Adipose tissue (tissue), 3 donors: ENCODE measurements around the gene PLK4. TPM values are rescaled to one million over a fixed set of nuclear protein-coding genes. Genes with fewer than 3 reads are reported as not detected.

ENCODE experiments used
- H3K27ac ChIP-seq: one replicate; pipeline ENCODE4 v1.5.1; 2013; ENCODE audit warnings: low read depth, low read length
- WGBS, 3 donors: extraction: QIAGEN DNeasy Blood & Tissue Kit; methylation state at CpG; one replicate each; pipeline ENCODE4 v1.1.7; 2013; 5-methylcytosine and 5-hydroxymethylcytosine counted together
- polyA plus RNA-seq, 3 donors: library from polyadenylated mRNA; stranded (reverse); fragments of 200-250 nt; gene quantifications; one replicate each; pipeline ENCODE4 v1.2.3, GENCODE V29; 2013
- donor health status: healthy with polysubstance abuse.
- donor health status: Bipolar disorder and iron deficiency.
- donor health status: healthy.

Gene PLK4
- polyA plus RNA-seq = 1 to 10 TPM in 1 of 3 donors, under 1 TPM in 2; 0.39 to 1.0 (median 0.49) TPM

DNA sequence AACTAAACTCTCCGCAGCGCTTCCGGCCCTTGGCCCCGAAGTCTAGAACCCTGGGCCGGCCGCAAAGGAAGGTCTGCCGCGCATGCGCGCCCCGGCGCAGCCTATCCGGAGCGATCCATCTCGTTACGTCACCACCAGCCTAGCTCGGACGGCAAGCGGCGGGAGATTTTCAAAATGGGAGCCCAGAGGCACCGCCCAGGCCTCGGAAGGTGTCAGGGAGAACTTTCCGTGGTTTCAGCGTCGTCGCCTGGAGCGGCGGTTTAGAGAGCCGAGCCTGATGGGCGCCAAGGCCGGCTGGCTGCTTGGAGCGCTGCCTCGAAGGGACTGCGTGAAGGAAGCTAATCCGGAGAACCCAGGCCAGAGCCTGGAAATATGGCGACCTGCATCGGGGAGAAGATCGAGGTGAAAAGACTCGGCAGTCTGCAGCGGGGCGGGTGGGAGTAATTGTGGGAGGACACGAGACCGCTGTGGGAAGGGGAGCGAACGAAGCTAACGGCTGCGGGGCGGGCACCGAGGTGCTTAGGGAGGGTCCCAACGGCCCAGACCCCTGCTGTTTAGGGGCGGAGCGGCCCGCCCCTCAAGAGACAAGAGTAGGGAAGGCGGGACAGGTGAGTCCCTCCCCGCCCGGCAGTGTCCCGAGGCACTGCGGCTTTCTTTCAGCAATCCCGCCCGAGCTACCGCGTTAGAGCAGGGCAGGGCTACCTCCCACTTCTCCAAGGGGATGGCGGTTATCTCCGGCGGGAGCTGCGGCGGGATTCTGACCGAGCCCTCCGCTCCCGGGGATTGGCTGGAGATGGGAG lies at the start of gene PLK4:
PLK4 (plus strand) TSS at position 131 of the 800 bp plus-strand sequence; CDS start at position 373, 242 bp downstream.
- H3K27ac ChIP-seq = no peak within 1 kb of the TSS
- WGBS, 3 donors = 0% methylated on average over 70 of the region's 70 CpGs

DNA sequence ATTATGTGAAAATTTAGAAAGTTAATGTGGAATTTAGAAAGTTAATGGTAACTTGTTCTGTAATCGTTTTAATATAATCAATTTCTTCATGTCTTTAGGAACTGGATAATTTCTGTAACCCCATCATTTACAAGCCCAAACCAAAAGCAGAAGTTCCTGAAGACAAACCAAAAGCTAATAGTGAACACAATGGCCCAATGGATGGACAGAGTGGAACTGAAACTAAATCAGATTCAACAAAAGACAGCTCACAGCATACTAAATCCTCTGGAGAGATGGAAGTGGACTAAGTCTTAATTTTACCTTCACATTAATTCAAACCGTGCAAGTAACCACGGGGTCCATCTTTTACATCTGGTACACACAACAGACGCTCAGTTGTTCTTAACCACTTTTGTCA lies 48.1 kb upstream of the PLK4 start:
- H3K27ac ChIP-seq = no peak overlapping the region
- WGBS, 3 donors = 89 to 92% (median 90%) methylated on average over 4 of the region's 4 CpGs

DNA sequence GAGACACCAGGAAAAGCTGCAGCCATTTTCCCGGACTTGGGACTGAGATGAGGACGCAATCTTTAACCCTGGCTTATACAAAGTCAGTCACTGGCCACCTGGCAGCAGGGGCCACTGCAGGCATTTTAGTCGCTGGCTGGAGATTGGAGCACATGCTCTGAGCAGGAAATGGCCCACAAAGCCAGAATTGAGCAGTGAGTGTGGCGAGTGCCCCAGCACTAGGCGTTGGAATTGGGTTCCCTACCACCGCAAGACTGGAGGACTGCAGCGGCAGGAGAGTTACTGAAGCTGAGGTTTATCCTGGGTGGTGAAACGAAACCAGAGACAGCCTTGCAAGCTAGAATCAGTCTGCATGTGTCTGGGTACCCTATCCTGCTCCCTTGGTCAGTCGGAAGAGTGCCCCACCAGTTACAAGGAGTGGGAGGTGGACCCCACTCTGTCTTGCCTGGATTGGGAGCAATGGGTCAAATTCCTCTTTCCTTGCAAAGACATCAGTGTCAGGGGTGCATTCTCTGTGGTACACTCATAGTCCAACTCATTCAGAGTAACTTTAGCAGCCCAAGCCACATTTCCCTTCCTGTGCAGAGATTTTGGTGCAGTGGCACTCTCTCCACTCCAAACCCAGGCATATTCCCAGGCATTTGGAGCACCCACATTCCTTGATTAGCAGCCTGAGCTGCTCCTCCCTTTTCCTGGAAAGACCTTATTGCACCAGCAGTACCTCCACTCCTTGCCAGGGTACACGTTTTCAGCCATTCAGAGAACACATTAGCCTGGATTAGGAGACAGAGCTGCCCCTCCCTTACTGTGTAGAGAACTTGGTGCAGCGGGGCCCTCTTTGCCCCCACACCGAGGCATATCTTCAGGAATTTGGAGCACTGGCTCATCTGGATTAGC lies 36.7 kb upstream of the PLK4 start:
- H3K27ac ChIP-seq = no peak overlapping the region
- 93 to 95% (median 95%) methylated on average over 12 of the region's 12 CpGs for WGBS, 3 donors

DNA sequence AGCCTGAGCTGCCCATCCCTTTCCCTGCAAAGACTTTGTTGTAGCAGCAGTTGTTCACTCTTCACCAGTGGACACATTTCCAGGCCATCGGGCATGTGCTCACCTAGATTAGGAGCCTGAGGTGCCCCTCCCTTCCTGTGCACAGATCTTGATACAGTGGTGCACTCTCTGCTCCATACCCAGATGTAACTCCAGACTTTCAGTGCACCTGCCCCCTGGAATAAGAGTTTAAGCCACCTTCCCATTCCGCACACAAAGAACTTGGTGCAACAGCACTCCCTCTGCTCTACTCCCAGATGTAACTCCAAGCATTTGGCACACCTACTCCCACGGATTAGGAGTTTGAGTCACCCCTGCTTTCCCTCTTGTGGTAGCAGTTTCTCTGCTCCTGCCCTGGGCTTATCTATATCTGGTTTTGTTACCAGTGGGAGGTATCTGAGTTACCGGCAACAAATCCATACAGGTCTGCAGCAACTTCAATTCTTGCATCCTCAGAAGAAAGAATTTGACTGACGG lies 36.0 kb upstream of the PLK4 start:
- WGBS, 3 donors = 85 to 89% (median 88%) methylated on average over 5 of the region's 5 CpGs
- no peak overlapping the region for H3K27ac ChIP-seq

- no peak overlapping the region for H3K27ac ChIP-seq
Observed at GRCh38 chr4:127846061-127846460, 34.6 kb upstream of the PLK4 start.

DNA sequence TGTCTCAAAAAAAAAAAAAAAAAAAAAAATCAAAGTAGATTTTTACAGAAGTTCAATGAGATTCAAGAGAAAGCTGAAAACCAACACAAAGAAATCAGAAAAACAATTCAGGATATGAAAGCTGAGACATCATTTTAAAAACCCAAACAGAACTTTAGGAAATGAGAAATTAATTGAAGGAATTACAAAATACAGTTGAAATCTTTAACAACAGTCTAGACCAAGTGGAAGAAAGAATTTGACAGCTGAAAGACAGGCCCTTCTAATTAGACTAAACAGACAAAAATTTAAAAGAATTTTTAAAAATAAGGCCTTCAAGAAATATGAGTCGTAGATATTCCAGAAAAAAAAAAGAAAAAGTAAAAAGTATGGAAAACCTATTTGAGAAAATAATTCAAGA lies 33.9 kb upstream of the PLK4 start:
- WGBS, 3 donors = 94 to 98% (median 96%) methylated on average over 1 of the region's 1 CpG
- H3K27ac ChIP-seq = no peak overlapping the region

DNA sequence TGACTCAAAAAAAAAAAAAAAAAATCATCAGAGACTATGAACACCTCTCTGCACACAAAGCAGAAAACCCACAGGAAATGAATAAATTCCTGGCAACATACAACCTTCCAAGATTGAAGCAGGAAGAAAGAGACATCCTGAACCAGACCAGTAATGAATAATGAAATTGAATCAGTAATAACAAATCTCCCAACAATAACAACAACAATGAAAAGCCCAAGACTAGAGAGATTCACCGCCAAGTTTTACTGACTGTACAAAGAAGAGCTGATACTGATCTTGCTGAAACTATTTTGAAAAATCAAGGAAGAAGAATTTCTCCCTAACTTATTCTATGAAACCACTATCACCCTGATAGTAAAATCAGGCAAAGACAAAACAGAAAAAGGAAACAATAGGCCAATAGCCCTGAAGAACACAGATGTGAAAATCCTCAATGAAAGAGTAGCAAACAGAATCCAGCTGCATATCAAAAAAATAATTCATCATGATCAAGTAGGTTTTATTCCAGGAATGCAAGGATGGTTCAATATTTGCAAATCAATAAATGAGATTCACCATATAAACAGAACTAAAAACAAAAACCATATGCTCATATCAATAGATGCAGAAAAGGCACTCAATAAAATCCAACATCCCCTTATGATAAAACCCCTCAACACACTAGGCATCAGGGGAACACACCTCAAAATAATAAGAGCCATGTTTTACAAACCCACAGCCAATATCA lies 31.0 kb upstream of the PLK4 start:
- WGBS, 3 donors = 83 to 92% (median 92%) methylated on average over 1 of the region's 1 CpG
- no peak overlapping the region for H3K27ac ChIP-seq

- 20 to 43% (median 39%) methylated on average over 1 of the region's 1 CpG for WGBS, 3 donors
- H3K27ac ChIP-seq = no peak overlapping the region
Observed at GRCh38 chr4:127852661-127853060, 28.0 kb upstream of the PLK4 start.

GRCh38 chr4:127856196-127856812 lies 24.4 kb upstream of the PLK4 start:
- no peak overlapping the region for H3K27ac ChIP-seq

GRCh38 chr4:127856813-127857447 lies 23.8 kb upstream of the PLK4 start:
- H3K27ac ChIP-seq = no peak overlapping the region
- 66 to 84% (median 74%) methylated on average over 4 of the region's 4 CpGs for WGBS, 3 donors

GRCh38 chr4:127857641-127858040 lies 23.1 kb upstream of the PLK4 start:
- WGBS, 3 donors = 68 to 97% (median 91%) methylated on average over 1 of the region's 1 CpG

GRCh38 chr4:127868196-127868595 lies 12.5 kb upstream of the PLK4 start:
- no peak overlapping the region for H3K27ac ChIP-seq
- WGBS, 3 donors = 94 to 97% (median 95%) methylated on average over 2 of the region's 2 CpGs

More at GRCh38 chr4:127857641-127858040, 23.1 kb upstream of the PLK4 start:
- H3K27ac ChIP-seq = no peak overlapping the region

DNA sequence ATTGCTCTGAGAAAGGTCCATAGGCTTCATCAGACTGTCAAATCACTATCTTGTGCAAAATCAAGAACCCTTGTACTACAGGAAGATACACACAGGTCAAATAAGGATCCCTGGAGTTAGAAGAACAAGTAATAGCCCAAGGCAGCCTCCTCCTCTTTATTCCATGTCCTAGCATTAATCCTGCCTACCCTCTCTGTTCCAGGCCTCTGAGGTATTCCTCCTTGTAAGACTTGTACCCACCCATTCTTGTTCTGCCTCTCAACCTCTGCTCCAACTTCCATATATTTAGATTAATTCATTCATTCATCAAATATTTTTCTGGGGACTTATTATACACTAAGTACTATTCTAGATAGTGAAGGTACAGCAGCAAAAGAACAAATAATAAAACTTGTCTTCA lies 10.4 kb upstream of the PLK4 start:
- no peak overlapping the region for H3K27ac ChIP-seq

GRCh38 chr4:127870688-127871087 lies 10.0 kb upstream of the PLK4 start:
- H3K27ac ChIP-seq = no peak overlapping the region
- WGBS, 3 donors = 48 to 72% (median 55%) methylated on average over 3 of the region's 3 CpGs

DNA sequence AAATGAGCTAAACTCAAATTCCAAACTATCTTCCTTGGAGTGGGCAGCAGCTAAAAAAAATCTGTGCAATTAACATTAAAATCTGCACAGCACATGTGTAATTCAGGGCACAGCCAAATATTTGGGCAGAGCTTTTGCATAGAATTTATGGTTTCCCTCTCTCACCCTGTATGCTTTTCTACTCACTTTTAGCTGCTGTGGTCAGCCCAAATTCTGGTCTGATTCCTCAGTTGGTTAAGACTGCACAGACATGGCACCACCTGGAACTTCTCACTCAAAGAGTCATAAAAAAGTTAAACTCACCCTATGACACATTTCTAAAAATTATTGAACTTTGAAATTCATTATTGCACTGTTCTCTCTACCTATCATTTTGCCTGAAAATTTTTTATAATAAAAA lies 4.9 kb upstream of the PLK4 start:
- H3K27ac ChIP-seq = no peak overlapping the region

DNA sequence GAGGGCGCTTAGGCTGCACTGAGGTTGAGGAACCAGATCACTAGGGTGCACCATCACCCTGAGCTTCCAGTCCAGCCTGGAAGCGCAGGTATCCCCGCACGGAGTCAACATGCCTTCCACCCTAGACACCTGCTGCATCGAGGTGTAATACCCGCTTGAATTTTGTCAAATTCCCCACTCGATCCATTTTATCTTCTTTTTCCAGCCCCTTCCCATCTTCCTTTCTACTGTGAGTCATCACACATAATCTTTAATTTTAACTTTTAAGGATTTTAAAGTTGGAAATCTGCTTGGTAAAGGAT lies 821 bp downstream of the PLK4 start:
- no peak overlapping the region for H3K27ac ChIP-seq
- WGBS, 3 donors = 1 to 4% (median 2%) methylated on average over 7 of the region's 7 CpGs

- 92 to 99% (median 95%) methylated on average over 1 of the region's 1 CpG for WGBS, 3 donors
- H3K27ac ChIP-seq = no peak overlapping the region
Observed at GRCh38 chr4:127888559-127888958, 7.9 kb downstream of the PLK4 start.

- 76 to 81% (median 78%) methylated on average over 3 of the region's 3 CpGs for WGBS, 3 donors
- H3K27ac ChIP-seq = no peak overlapping the region
Observed at GRCh38 chr4:127889903-127890302, 9.2 kb downstream of the PLK4 start.
